HG03175 (cell line): Measurements from ENCODE around the gene SLC22A5.

Experiments used
- ATAC-seq: cut with Tn5 transposase; IDR thresholded peaks from one replicate; pipeline ENCODE4 v1.9.1; 2021; ENCODE audit warnings: mild to moderate bottlenecking, moderate library complexity; ENCODE audit not compliant: unreplicated experiment

SLC22A5 gene

GRCh38 chr5:132365213-132365612, 4.3 kb upstream of the SLC22A5 start:
- ATAC-seq: no peak

- ATAC-seq: no peak
These were observed 1.3 kb upstream of the SLC22A5 start for GRCh38 chr5:132368186-132368585.

- ATAC-seq: peak; percentile 2
These were observed 470 bp upstream of the SLC22A5 start for GRCh38 chr5:132369007-132369473.

GRCh38 chr5:132370181-132370970, 866 bp downstream of the SLC22A5 start:
- no peak for ATAC-seq

GRCh38 chr5:132370971-132371602, 1.6 kb downstream of the SLC22A5 start:
- ATAC-seq: no peak

- no peak for ATAC-seq
These were observed 2.1 kb downstream of the SLC22A5 start for GRCh38 chr5:132371603-132371994.

- no peak for ATAC-seq
These were observed 2.6 kb downstream of the SLC22A5 start for GRCh38 chr5:132372127-132372526.

- no peak for ATAC-seq
These were observed 3.0 kb downstream of the SLC22A5 start for GRCh38 chr5:132372542-132372941.

GRCh38 chr5:132375957-132376356, 6.4 kb downstream of the SLC22A5 start:
- no peak for ATAC-seq

GRCh38 chr5:132376694-132377641, 7.5 kb downstream of the SLC22A5 start:
- no peak for ATAC-seq

- ATAC-seq: no peak
These were observed 8.2 kb downstream of the SLC22A5 start for GRCh38 chr5:132377738-132378137.

GRCh38 chr5:132378580-132378979, 9.1 kb downstream of the SLC22A5 start:
- ATAC-seq: no peak

GRCh38 chr5:132380047-132380446, 10.5 kb downstream of the SLC22A5 start:
- no peak for ATAC-seq

- ATAC-seq: no peak
These were observed 11.2 kb downstream of the SLC22A5 start for GRCh38 chr5:132380741-132381140.

- ATAC-seq: no peak
These were observed 12.1 kb downstream of the SLC22A5 start for GRCh38 chr5:132381614-132382013.

GRCh38 chr5:132383261-132383660, 13.8 kb downstream of the SLC22A5 start:
- ATAC-seq: no peak

GRCh38 chr5:132383984-132384383, 14.5 kb downstream of the SLC22A5 start:
- no peak for ATAC-seq

GRCh38 chr5:132384506-132385050, 15.1 kb downstream of the SLC22A5 start:
- no peak for ATAC-seq

- ATAC-seq: peak; percentile 52
These were observed 16.0 kb downstream of the SLC22A5 start for GRCh38 chr5:132385326-132386105.

- ATAC-seq: peak; percentile 85
These were observed 17.3 kb downstream of the SLC22A5 start for GRCh38 chr5:132386644-132387286.
